ENCODE results near the gene GRIFIN. TPM values are rescaled to one million over a fixed set of nuclear protein-coding genes. Genes with fewer than 3 reads are reported as not detected.

GRIFIN gene
- total RNA-seq, 4 donors from 2014 or later, result not detected

- H3K4me3 ChIP-seq, result no peak overlapping the region
- H3K36me3 ChIP-seq, result peaks cover 0 to 22% (median 0%) of the 10 kb centered on the region in 3 donors
- TF ChIP-seq POLR2A (IDR thresholded peaks at IDR 0.05), result no peak
- TF ChIP-seq, protein P1, sequence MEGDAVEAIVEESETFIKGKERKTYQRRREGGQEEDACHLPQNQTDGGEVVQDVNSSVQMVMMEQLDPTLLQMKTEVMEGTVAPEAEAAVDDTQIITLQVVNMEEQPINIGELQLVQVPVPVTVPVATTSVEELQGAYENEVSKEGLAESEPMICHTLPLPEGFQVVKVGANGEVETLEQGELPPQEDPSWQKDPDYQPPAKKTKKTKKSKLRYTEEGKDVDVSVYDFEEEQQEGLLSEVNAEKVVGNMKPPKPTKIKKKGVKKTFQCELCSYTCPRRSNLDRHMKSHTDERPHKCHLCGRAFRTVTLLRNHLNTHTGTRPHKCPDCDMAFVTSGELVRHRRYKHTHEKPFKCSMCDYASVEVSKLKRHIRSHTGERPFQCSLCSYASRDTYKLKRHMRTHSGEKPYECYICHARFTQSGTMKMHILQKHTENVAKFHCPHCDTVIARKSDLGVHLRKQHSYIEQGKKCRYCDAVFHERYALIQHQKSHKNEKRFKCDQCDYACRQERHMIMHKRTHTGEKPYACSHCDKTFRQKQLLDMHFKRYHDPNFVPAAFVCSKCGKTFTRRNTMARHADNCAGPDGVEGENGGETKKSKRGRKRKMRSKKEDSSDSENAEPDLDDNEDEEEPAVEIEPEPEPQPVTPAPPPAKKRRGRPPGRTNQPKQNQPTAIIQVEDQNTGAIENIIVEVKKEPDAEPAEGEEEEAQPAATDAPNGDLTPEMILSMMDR (IDR thresholded peaks at IDR 0.05), result no peak
- H3K27ac ChIP-seq, result peak overlapping the region in 3 of 4 donors; percentile 9 to 54 (median 44)
- WGBS, 2 donors, result 40 to 42% methylated on average over 2 of the region's 3 CpGs
- no peak for DNase-seq
- H3K27me3 ChIP-seq, result no peaks in the 10 kb centered on the region
- intact Hi-C loops (cut with DNase I), result no loop called here
- no peaks in the 10 kb centered on the region for H3K9me3 ChIP-seq
- peaks cover 8 to 34% (median 15%) of the 10 kb centered on the region in 3 donors for H3K4me1 ChIP-seq
Measured at GRCh38 chr7:2444476-2444875, 31.7 kb downstream of the GRIFIN start.

DNA sequence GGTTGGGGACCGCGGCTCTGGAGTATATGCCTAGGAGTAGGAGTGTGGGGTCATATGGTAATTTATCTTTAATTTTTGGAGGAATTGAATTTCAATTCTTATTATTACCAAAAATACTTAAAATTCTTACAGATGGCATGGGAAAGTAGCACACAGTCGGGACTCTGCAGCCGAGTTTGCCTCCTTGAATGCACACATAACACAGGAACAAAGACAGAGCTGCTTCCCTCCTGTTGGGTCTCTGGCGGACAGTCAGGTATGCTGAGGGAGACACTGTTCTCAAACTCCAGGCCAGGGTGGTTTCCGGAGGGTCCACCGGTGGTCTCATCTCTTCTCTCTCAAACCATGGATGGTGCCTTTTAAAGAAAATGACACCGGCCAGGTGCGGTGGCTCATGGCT, 32.7 kb downstream of the GRIFIN start:
- Histone ChIP-seq H3K4me3 (no peak overlapping the region), H3K9me3 (no peaks in the 10 kb centered on the region), H3K4me1 (peaks cover 13 to 44% (median 15%) of the 10 kb centered on the region in 3 donors), H3K36me3 (peaks cover 0 to 22% (median 0%) of the 10 kb centered on the region in 3 donors), H3K27me3 (no peaks in the 10 kb centered on the region), H3K27ac (no peak overlapping the region)
- TF ChIP-seq, protein P1 (IDR thresholded peaks at IDR 0.05), result no peak
- no peak for TF ChIP-seq POLR2A (IDR thresholded peaks at IDR 0.05)
- intact Hi-C loops (cut with DNase I), result no loop called here
- no peak for DNase-seq
- WGBS, 2 donors, result 98 to 99% methylated on average over 7 to 9 of the region's 9 CpGs

- peaks cover 0 to 18% (median 0%) of the 10 kb centered on the region in 3 donors for H3K36me3 ChIP-seq
- no peak overlapping the region for H3K4me3 ChIP-seq
- TF ChIP-seq, protein P1 (IDR thresholded peaks at IDR 0.05), result no peak
- no peak for TF ChIP-seq POLR2A (IDR thresholded peaks at IDR 0.05)
- DNase-seq, result no peak
- intact Hi-C loops (cut with DNase I), result no loop called here
- H3K27me3 ChIP-seq, result no peaks in the 10 kb centered on the region
- H3K27ac ChIP-seq, result peak overlapping the region in 1 of 4 donors; percentile 73
- no peaks in the 10 kb centered on the region for H3K9me3 ChIP-seq
- 76 to 85% methylated on average over 3 to 5 of the region's 5 CpGs for WGBS, 2 donors
- H3K4me1 ChIP-seq, result peaks cover 22 to 64% (median 26%) of the 10 kb centered on the region in 3 donors
Measured at GRCh38 chr7:2441430-2442058, 34.7 kb downstream of the GRIFIN start.

GRCh38 chr7:2440608-2441245, 35.5 kb downstream of the GRIFIN start:
- Histone ChIP-seq H3K4me1 (peaks cover 22 to 66% (median 26%) of the 10 kb centered on the region in 3 donors), H3K36me3 (peaks cover 0 to 25% (median 0%) of the 10 kb centered on the region in 3 donors), H3K27me3 (no peaks in the 10 kb centered on the region), H3K4me3 (no peak overlapping the region), H3K9me3 (no peaks in the 10 kb centered on the region), H3K27ac (peak overlapping the region; percentile 14 to 73 (median 57))
- no peak for DNase-seq
- TF ChIP-seq, protein P1 (IDR thresholded peaks at IDR 0.05), result no peak
- no peak for TF ChIP-seq POLR2A (IDR thresholded peaks at IDR 0.05)
- whole genome bisulfite sequencing, 2 donors, result 38 to 58% methylated on average over 10 to 18 of the region's 21 CpGs
- intact Hi-C loops (cut with DNase I), result no loop called here

DNA sequence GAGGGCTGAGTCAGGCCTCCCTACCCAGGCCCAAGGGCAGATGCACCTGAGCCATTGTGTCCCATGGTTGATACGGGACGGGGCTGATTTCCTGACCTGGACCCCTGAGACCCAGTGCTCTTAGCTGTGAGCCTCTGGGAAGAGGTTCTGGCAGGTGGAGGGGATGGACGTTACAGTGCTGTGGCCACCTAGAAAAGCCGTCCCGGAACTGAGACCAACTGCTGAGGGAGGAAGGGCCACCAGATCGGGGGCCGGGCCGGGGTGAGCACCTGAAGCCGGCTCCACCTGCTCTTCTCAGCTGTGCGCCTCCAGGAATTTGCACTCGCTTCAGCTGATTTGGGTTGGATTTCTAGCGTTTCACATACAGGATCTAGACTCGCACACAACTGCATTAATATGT, 37.4 kb downstream of the GRIFIN start:
- intact Hi-C loops (cut with DNase I), result no loop called here
- Histone ChIP-seq H3K4me1 (peaks cover 22 to 52% (median 26%) of the 10 kb centered on the region in 3 donors), H3K36me3 (peaks cover 0 to 42% (median 0%) of the 10 kb centered on the region in 3 donors), H3K9me3 (no peaks in the 10 kb centered on the region), H3K27me3 (no peaks in the 10 kb centered on the region), H3K27ac (peak overlapping the region in 2 of 4 donors; percentile 3 to 67), H3K4me3 (no peak overlapping the region)
- no peak for TF ChIP-seq POLR2A (IDR thresholded peaks at IDR 0.05)
- TF ChIP-seq, protein P1 (IDR thresholded peaks at IDR 0.05), result no peak
- 80 to 84% methylated on average over 2 of the region's 13 CpGs for WGBS, 2 donors
- DNase-seq, result no peak
